Left colon (tissue), 2 donors: ENCODE results near the gene CLDN20. TPM values are rescaled to one million over a fixed set of nuclear protein-coding genes. Genes with fewer than 3 reads are reported as not detected.
"Not testable (repeated sequence)": the region's sequence is repeated elsewhere in the genome, so short reads cannot be mapped to it uniquely, and the experiment has no call there.

Source experiments
- ATAC-seq: fragments of 200-7000 bp; cut with Tn5 transposase; one replicate; pipeline ENCODE4 v1.9.1; 2020; ENCODE audit warnings: mild to moderate bottlenecking, moderate library complexity
- DNase-seq, 2 donors: peaks; one replicate each; pipeline ENCODE4 v3.0.0-alpha.2; 2020
- intact Hi-C, 2 donors: fragments of 100-400 bp; cut with DNase I in 1 of 2; cut with micrococcal nuclease in 1 of 2; formaldehyde crosslinking; loops; one replicate each; pipeline versions ENCODE4 v1.11.2 to v1.14.0; 2022; cut with DNase I, micrococcal nuclease
- long read RNA-seq: library from polyadenylated mRNA; unstranded; transcript quantifications from one replicate; pipeline ENCODE4 v2.0.0, GENCODE V29; 2021
- total RNA-seq, 2 donors: library from RNA; stranded (reverse); fragmentation: NEBNext Ultra II Directional; extraction: Animal tissue kit (Norgen Biotek cat#: 25700); gene quantifications; one replicate each; pipeline ENCODE4 v1.2.1, GENCODE V29; 2021
- donor health status: DM: no; HTN: no; CAD: no.
- donor health status: DM: yes; HTN: yes; CAD: no.

Gene CLDN20
- not detected for total RNA-seq
- long read RNA-seq, partial matches to known transcripts: 0 of 3 reads
- long read RNA-seq, other reads (novel, unspliced or antisense): 3 of 3 reads

GRCh38 chr6:155263373-155264063 lies at the start of gene CLDN20:
TSS of gene CLDN20 (plus strand) at chr6:155264013. CDS start at chr6:155275720, 11,707 bp downstream.
- DNase-seq (no peak), ATAC-seq (no peak)

GRCh38 chr6:155215906-155216305 lies 47.9 kb upstream of the CLDN20 start:
- intact Hi-C loops: no loop called here
- ATAC-seq: no peak
- no peak for DNase-seq

More at GRCh38 chr6:155263373-155264063, at the start of gene CLDN20:
- intact Hi-C loops: no loop called here

- intact Hi-C loops: no loop called here
- no peak for DNase-seq
- no peak for ATAC-seq
These were observed 47.3 kb upstream of the CLDN20 start for GRCh38 chr6:155216312-155217046.

GRCh38 chr6:155218711-155219110 lies 45.1 kb upstream of the CLDN20 start:
- intact Hi-C loops, ATAC-seq, DNase-seq: not testable (repeated sequence)

- intact Hi-C loops: no loop called here
- DNase-seq (no peak), ATAC-seq (no peak)
These were observed 44.5 kb upstream of the CLDN20 start for GRCh38 chr6:155219299-155219698.

GRCh38 chr6:155219858-155220301 lies 43.9 kb upstream of the CLDN20 start:
- DNase-seq: no peak
- intact Hi-C loops: no loop called here
- ATAC-seq: no peak

GRCh38 chr6:155221086-155221485 lies 42.7 kb upstream of the CLDN20 start:
- intact Hi-C loops: no loop called here
- ATAC-seq (no peak), DNase-seq (no peak)

GRCh38 chr6:155222506-155222905 lies 41.3 kb upstream of the CLDN20 start:
- DNase-seq: no peak

GRCh38 chr6:155223646-155224451 lies 40.0 kb upstream of the CLDN20 start:
- no peak for DNase-seq
- no peak for ATAC-seq

More at GRCh38 chr6:155222506-155222905, 41.3 kb upstream of the CLDN20 start:
- no peak for ATAC-seq
- intact Hi-C loops: no loop called here

GRCh38 chr6:155224618-155225017 lies 39.2 kb upstream of the CLDN20 start:
- no peak for ATAC-seq
- intact Hi-C loops: no loop called here
- DNase-seq: no peak

More at GRCh38 chr6:155223646-155224451, 40.0 kb upstream of the CLDN20 start:
- intact Hi-C loops: no loop called here

- DNase-seq: no peak
- intact Hi-C loops: no loop called here
- ATAC-seq: no peak
These were observed 36.8 kb upstream of the CLDN20 start for GRCh38 chr6:155227046-155227445.

- no peak for DNase-seq
- ATAC-seq: no peak
- intact Hi-C loops: no loop called here
These were observed 35.2 kb upstream of the CLDN20 start for GRCh38 chr6:155228546-155229166.

GRCh38 chr6:155230975-155231374 lies 32.8 kb upstream of the CLDN20 start:
- intact Hi-C loops, DNase-seq, ATAC-seq: not testable (repeated sequence)

GRCh38 chr6:155232848-155233247 lies 31.0 kb upstream of the CLDN20 start:
- ATAC-seq (no peak), DNase-seq (no peak)
- intact Hi-C loops: no loop called here

- DNase-seq (no peak), ATAC-seq (no peak)
- intact Hi-C loops: no loop called here
These were observed 29.6 kb upstream of the CLDN20 start for GRCh38 chr6:155234167-155234566.

- no peak for ATAC-seq
- DNase-seq: no peak
- intact Hi-C loops: no loop called here
These were observed 29.1 kb upstream of the CLDN20 start for GRCh38 chr6:155234687-155235086.

- no peak for ATAC-seq
- intact Hi-C loops: no loop called here
- no peak for DNase-seq
These were observed 28.7 kb upstream of the CLDN20 start for GRCh38 chr6:155235087-155235486.

GRCh38 chr6:155237613-155238012 lies 26.2 kb upstream of the CLDN20 start:
- no peak for ATAC-seq
- no peak for DNase-seq
- intact Hi-C loops: no loop called here
